OCI-LY3 (cell line): Measurements from ENCODE around the gene ZNF846.
A peak's percentile ranks its signal among the peaks of the same experiment; 100 is the strongest.
"Not testable (repeated sequence)": the region's sequence is repeated elsewhere in the genome, so short reads cannot be mapped to it uniquely, and the experiment has no call there.

Experiments used
- H2AFZ ChIP-seq: fragments of 200-600, 300-600 bp; shearing (Covaris generic); 2 replicates; pipeline ENCODE4 v1.6.0; 2014; ENCODE audit warnings: antibody characterized with exemption, low read depth, low read length
- H3K27ac ChIP-seq: fragments of 200-600, 300-600 bp; sonication (generic); 2 replicates; pipeline ENCODE4 v1.5.1; 2014; ENCODE audit warnings: mild to moderate bottlenecking, low read length, moderate library complexity, mixed read lengths
- H3K27me3 ChIP-seq: fragments of 200-600, 300-600 bp; sonication (generic); 2 replicates; pipeline ENCODE4 v1.6.1; 2014; ENCODE audit warnings: low read depth, low read length, mixed read lengths
- H3K36me3 ChIP-seq: fragments of 200-600, 300-600 bp; sonication (generic); replicated peaks from 2 replicates; pipeline ENCODE3; 2014; ENCODE audit warnings: low read depth, low read length, mixed read lengths
- H3K4me1 ChIP-seq: fragments of 300-600, 200-600 bp; sonication (generic); 2 replicates; pipeline ENCODE4 v1.6.1; 2014; ENCODE audit warnings: low read length, mixed read lengths
- H3K4me2 ChIP-seq: fragments of 200-600, 300-600 bp; sonication (generic); 2 replicates; pipeline ENCODE4 v1.6.1; 2014; ENCODE audit warnings: low read length, mixed read lengths
- H3K4me3 ChIP-seq: fragments of 300-600, 200-600 bp; sonication (generic); 2 replicates; pipeline ENCODE4 v1.5.1; 2014; ENCODE audit warnings: antibody characterized with exemption, mild to moderate bottlenecking, low read length, moderate library complexity
- H3K79me2 ChIP-seq: fragments of 300-600, 200-600 bp; shearing (Covaris generic); 2 replicates; pipeline ENCODE4 v1.6.1; 2014; ENCODE audit warnings: mild to moderate bottlenecking, low read length, mixed read lengths
- H3K9ac ChIP-seq: fragments of 300-600, 200-600 bp; shearing (Covaris generic); 2 replicates; pipeline ENCODE4 v1.6.0; 2014; ENCODE audit warnings: mild to moderate bottlenecking, low read length, moderate library complexity
- H3K9me3 ChIP-seq: fragments of 200-600, 300-600 bp; shearing (Covaris generic); 2 replicates; pipeline ENCODE4 v1.6.1; 2014; ENCODE audit warnings: low read length, mixed read lengths; ENCODE audit not compliant: insufficient read depth
- H4K20me1 ChIP-seq: fragments of 200-600, 300-600 bp; sonication (generic); 2 replicates; pipeline ENCODE4 v1.6.1; 2016; ENCODE audit warnings: low read length, mixed read lengths; ENCODE audit not compliant: insufficient read depth
- CTCF ChIP-seq: fragments of 200-600, 300-600 bp; sonication (generic); IDR thresholded peaks from 2 replicates; pipeline ENCODE4 v1.5.1; 2014; ENCODE audit warnings: antibody characterized with exemption, low read length, low read depth
- EZH2phosphoT487 ChIP-seq: fragments of 200-600 bp; shearing (Covaris generic); IDR thresholded peaks from 2 replicates; pipeline ENCODE4 v1.6.1; 2018; ENCODE audit warnings: antibody characterized with exemption, mixed run types, low read depth

ZNF846 gene

DNA sequence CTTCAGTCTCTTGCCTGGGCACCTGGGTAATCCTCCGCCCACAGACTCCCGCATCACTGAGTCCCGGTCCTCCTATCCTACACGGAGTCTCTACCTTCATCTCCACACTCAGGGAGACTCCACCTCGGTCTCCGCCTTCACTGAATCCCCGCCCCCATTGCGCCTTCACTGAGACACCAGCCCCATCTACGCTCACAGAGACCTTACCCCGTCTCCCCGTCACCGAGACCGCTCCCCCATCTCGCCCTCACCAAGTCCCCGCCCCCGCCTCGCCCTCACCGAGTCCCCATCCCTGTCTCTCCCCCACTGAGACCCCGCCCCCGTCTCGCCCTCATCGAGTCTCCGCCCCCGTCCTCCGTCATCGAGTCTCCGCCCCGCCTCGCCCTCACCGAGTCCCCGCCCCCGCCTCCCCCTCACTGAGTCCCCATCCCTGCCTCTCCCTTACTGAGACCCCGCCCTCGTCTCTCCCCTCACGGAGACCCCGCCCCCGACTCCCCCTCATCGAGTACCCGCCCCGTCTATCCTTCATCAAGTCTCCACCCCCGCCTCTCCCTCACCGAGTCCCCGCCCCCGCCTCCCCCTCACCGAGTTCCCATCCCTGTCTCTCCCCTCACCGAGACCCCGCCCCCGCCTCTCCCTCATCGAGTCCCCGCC is 23.1 kb upstream of the ZNF846 start:
- peak overlapping the region; percentile 45 for H3K27ac ChIP-seq
- no peaks in the 10 kb centered on the region for H3K27me3 ChIP-seq
- peak overlapping the region; percentile 91 for H3K4me3 ChIP-seq
- H3K9me3 ChIP-seq = no peaks in the 10 kb centered on the region
- H3K4me2 ChIP-seq = peak overlapping the region; percentile 73
- H3K79me2 ChIP-seq = no peaks in the 10 kb centered on the region
- no peaks in the 10 kb centered on the region for H4K20me1 ChIP-seq
- peaks cover 6% of the 10 kb centered on the region; the same call in 1 of the 2 replicates for H3K4me1 ChIP-seq
- no peaks in the 10 kb centered on the region for H3K36me3 ChIP-seq
- H2AFZ ChIP-seq = peak overlapping the region; percentile 79
- H3K9ac ChIP-seq = peak overlapping the region; percentile 67
- TF ChIP-seq EZH2phosphoT487 (no peak), CTCF (no peak)

GRCh38 chr19:9791073-9791367 is 22.5 kb upstream of the ZNF846 start:
- H2AFZ ChIP-seq = not testable (repeated sequence)
- H3K9ac ChIP-seq = peak overlapping the region; percentile 42

DNA sequence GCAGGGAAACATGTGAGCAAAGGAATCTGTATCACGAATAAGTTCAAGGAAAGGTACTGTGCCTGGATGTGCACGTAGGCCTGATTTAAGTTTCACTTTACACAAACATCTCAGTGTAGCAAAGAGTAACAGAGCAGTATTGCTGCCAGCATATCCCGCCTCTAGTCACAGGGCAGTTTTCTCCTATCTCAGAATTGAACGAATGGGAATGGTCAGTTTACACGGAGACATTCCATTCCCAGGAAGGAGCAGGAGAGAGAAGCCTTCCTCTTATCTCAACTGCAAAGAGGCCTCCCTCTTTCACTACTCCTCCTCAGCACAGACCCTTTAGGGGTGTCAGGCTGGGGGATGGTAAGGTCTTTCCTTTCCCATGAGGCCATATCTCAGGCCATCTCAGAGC is 21.0 kb upstream of the ZNF846 start:
- not testable (repeated sequence) for H2AFZ ChIP-seq, H3K9ac ChIP-seq

More at GRCh38 chr19:9791073-9791367, 22.5 kb upstream of the ZNF846 start:
- H3K4me3 ChIP-seq = peak overlapping the region; percentile 91
- not testable (repeated sequence) for H3K36me3 ChIP-seq, H3K4me1 ChIP-seq, H3K27me3 ChIP-seq, H3K79me2 ChIP-seq, H3K27ac ChIP-seq, H4K20me1 ChIP-seq, H3K9me3 ChIP-seq
- peak overlapping the region; percentile 57 for H3K4me2 ChIP-seq

DNA sequence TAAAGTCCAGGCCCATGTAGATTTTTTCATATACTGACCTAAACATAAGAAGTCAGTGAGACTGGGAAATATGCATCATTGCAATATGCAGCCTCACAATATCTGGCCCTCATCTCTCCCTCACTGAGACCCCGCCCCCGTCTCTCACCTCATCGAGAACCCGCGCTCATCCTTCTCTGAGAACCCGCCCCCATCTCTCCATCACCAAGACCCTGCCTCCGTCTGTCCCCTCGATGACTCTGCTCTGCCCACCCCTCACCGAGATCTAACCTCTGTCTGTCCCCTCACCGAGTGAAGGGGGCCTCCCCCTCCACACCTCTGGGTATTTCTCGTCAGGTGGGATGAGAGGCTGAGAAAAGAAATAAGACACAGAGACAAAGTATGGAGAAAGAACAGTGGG is 20.5 kb upstream of the ZNF846 start:
- H3K79me2 ChIP-seq = no peaks in the 10 kb centered on the region
- H3K36me3 ChIP-seq = no peaks in the 10 kb centered on the region
- no peak overlapping the region for H2AFZ ChIP-seq
- no peaks in the 10 kb centered on the region for H4K20me1 ChIP-seq
- H3K4me3 ChIP-seq = no peak overlapping the region
- no peaks in the 10 kb centered on the region for H3K27me3 ChIP-seq
- H3K4me2 ChIP-seq = no peak overlapping the region
- H3K4me1 ChIP-seq = peaks cover 12% of the 10 kb centered on the region
- no peaks in the 10 kb centered on the region for H3K9me3 ChIP-seq
- no peak overlapping the region for H3K9ac ChIP-seq
- no peak for TF ChIP-seq EZH2phosphoT487
- no peak for TF ChIP-seq CTCF
- no peak overlapping the region for H3K27ac ChIP-seq

More for the DNA sequence above, 21.0 kb upstream of the ZNF846 start:
- not testable (repeated sequence) for H3K27me3 ChIP-seq, H3K79me2 ChIP-seq, H3K4me3 ChIP-seq, H3K9me3 ChIP-seq, H3K27ac ChIP-seq, H3K4me1 ChIP-seq, H3K36me3 ChIP-seq, H4K20me1 ChIP-seq, H3K4me2 ChIP-seq

DNA sequence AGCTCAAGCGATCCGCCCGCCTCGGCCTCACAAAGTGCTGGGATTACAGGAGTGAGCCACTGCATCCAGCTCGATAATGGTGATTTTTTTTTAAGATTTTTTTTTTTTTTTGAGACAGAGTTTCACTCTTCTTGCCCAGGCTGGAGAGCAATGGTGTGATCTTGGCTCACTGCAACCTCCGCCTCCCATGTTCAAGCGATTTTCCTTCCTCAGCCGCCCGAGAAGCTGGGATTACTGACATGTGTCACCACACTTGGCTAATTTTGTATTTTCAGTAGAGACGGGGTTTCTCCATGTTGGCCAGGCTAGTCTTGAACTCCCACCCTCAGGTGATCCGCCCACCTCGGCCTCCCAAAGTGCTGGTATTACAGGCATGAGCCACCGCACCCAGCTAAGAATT is 20.1 kb upstream of the ZNF846 start:
- not testable (repeated sequence) for H3K27ac ChIP-seq, H3K9ac ChIP-seq, H3K36me3 ChIP-seq, H3K9me3 ChIP-seq, H3K27me3 ChIP-seq, H3K4me3 ChIP-seq, H3K4me2 ChIP-seq, H4K20me1 ChIP-seq, H2AFZ ChIP-seq, H3K79me2 ChIP-seq
- H3K4me1 ChIP-seq = peaks cover 12% of the 10 kb centered on the region
